Measurements from ENCODE around the gene MYO5B.

DNA sequence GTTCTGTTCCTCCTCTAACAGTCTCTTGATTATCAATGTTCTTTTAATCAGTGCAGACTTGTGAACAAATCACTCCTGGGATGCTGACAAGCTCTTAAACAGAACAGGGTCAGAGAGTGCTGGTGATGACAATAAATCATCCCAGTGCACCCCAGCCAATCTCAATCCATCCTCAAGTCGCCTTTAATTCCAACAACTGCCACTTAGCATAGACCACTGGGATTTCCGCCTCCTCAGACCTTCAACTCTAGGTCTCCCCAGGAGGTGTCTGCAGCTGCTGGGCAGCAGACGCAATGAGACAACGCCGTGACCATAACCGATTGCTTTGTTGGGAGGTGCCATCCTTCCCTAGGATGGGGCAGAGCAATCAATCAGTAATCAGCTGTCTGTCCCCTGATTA, 197.4 kb downstream of the MYO5B start:
- TF ChIP-seq, protein P1, sequence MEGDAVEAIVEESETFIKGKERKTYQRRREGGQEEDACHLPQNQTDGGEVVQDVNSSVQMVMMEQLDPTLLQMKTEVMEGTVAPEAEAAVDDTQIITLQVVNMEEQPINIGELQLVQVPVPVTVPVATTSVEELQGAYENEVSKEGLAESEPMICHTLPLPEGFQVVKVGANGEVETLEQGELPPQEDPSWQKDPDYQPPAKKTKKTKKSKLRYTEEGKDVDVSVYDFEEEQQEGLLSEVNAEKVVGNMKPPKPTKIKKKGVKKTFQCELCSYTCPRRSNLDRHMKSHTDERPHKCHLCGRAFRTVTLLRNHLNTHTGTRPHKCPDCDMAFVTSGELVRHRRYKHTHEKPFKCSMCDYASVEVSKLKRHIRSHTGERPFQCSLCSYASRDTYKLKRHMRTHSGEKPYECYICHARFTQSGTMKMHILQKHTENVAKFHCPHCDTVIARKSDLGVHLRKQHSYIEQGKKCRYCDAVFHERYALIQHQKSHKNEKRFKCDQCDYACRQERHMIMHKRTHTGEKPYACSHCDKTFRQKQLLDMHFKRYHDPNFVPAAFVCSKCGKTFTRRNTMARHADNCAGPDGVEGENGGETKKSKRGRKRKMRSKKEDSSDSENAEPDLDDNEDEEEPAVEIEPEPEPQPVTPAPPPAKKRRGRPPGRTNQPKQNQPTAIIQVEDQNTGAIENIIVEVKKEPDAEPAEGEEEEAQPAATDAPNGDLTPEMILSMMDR (conservative IDR thresholded peaks at IDR 0.05; ENCODE audit: low read depth, low read length): no peak
- no peak for TF ChIP-seq RAD21 (IDR thresholded peaks at IDR 0.05; ENCODE audit: low read length)
- no peak for TF ChIP-seq MXI1 (IDR thresholded peaks at IDR 0.05; ENCODE audit: borderline replicate concordance, low read depth, low read length)

All from IMR-90 (cell line).